Neural cell (in vitro differentiated cells): ENCODE measurements around the gene CBL. TPM values are rescaled to one million over a fixed set of nuclear protein-coding genes. Genes with fewer than 3 reads are reported as not detected.

Source experiments
- H2AFZ ChIP-seq: fragments of 200-600, 300-800 bp; sonication (generic), shearing (Covaris generic); 2 replicates; pipeline ENCODE4 v1.6.0; 2014; ENCODE audit warnings: low read depth, mild to moderate bottlenecking, antibody characterized with exemption, low read length, moderate library complexity
- H3F3A ChIP-seq: fragments of 200-600 bp; shearing (Covaris generic); 2 replicates; pipeline ENCODE4 v1.6.1; 2016; ENCODE audit warnings: mild to moderate bottlenecking, moderate library complexity, mixed read lengths, antibody characterized with exemption, low read length; ENCODE audit not compliant: insufficient read depth, poor library complexity, severe bottlenecking
- H3K27ac ChIP-seq: fragments of 200-600, 300-800 bp; sonication (generic), shearing (Covaris generic); 2 replicates; pipeline ENCODE4 v1.5.1; 2014; ENCODE audit warnings: mild to moderate bottlenecking, low read length, moderate library complexity
- H3K27me3 ChIP-seq: fragments of 300-800, 200-600 bp; sonication (generic), shearing (Covaris generic); 2 replicates; pipeline ENCODE4 v1.6.0; 2014; ENCODE audit warnings: mild to moderate bottlenecking, low read depth, low read length, moderate library complexity; ENCODE audit not compliant: insufficient read depth
- H3K36me3 ChIP-seq: fragments of 300-800, 200-600 bp; sonication (generic), shearing (Covaris generic); 2 replicates; pipeline ENCODE4 v1.5.1; 2014; ENCODE audit warnings: mild to moderate bottlenecking, antibody characterized with exemption, low read length, moderate library complexity; ENCODE audit not compliant: insufficient read depth
- H3K4me2 ChIP-seq: fragments of 300-800, 200-600 bp; sonication (generic), shearing (Covaris generic); 2 replicates; pipeline ENCODE4 v1.6.0; 2014; ENCODE audit warnings: mild to moderate bottlenecking, low read length
- H3K4me3 ChIP-seq: fragments of 300-800, 200-600 bp; sonication (generic), shearing (Covaris generic); 2 replicates; pipeline ENCODE4 v1.5.1; 2014; ENCODE audit warnings: mild to moderate bottlenecking, low read length, moderate library complexity
- H3K79me2 ChIP-seq: fragments of 200-600 bp; shearing (Covaris generic); replicated peaks from 2 replicates; pipeline ENCODE4 v1.6.0; 2014; ENCODE audit warnings: mild to moderate bottlenecking, low read length, moderate library complexity; ENCODE audit not compliant: insufficient read depth
- H3K9ac ChIP-seq: fragments of 300-800, 200-600 bp; sonication (generic), shearing (Covaris generic); 2 replicates; pipeline ENCODE4 v1.6.1; 2016; ENCODE audit warnings: mild to moderate bottlenecking, low read length, mixed read lengths
- H3K9me2 ChIP-seq: fragments of 200-600 bp; shearing (Covaris generic); 2 replicates; pipeline ENCODE4 v1.6.1; 2016; ENCODE audit warnings: mild to moderate bottlenecking, low read length, mixed read lengths; ENCODE audit not compliant: insufficient read depth
- H3K9me3 ChIP-seq: fragments of 200-600, 300-800 bp; sonication (generic), shearing (Covaris generic); 2 replicates; pipeline ENCODE4 v1.6.1; 2016; ENCODE audit warnings: mild to moderate bottlenecking, mixed run types, low read length, moderate library complexity, mixed read lengths
- H4K20me1 ChIP-seq: fragments of 200-600 bp; shearing (Covaris generic); 2 replicates; pipeline ENCODE4 v1.6.1; 2016; ENCODE audit warnings: mild to moderate bottlenecking, mixed run types; ENCODE audit not compliant: insufficient read depth
- EP300 ChIP-seq: fragments of 450-650 bp; conservative IDR thresholded peaks from 2 replicates; pipeline ENCODE4 v1.6.1; 2014; ENCODE audit warnings: antibody characterized with exemption, mild to moderate bottlenecking, moderate library complexity; ENCODE audit not compliant: poor library complexity, severe bottlenecking
- EZH2 ChIP-seq: fragments of 200-600, 300-800 bp; shearing (Covaris generic), sonication (generic); IDR thresholded peaks from 2 replicates; pipeline ENCODE4 v1.6.1; 2014; ENCODE audit warnings: antibody characterized with exemption, low read length, borderline replicate concordance, mild to moderate bottlenecking; ENCODE audit not compliant: insufficient read depth, poor library complexity, severe bottlenecking
- MXI1 ChIP-seq: fragments of 450-650 bp; conservative IDR thresholded peaks from 2 replicates; pipeline ENCODE4 v1.6.1; 2014; ENCODE audit warnings: antibody characterized with exemption, mild to moderate bottlenecking; ENCODE audit not compliant: poor library complexity, severe bottlenecking
- POLR2AphosphoS5 ChIP-seq: IDR thresholded peaks from 2 replicates; pipeline ENCODE4 v1.6.1; 2012
- RAD21 ChIP-seq: fragments of 450-650 bp; conservative IDR thresholded peaks from 2 replicates; pipeline ENCODE4 v1.6.1; 2014; ENCODE audit warnings: antibody characterized with exemption, mild to moderate bottlenecking, moderate library complexity
- REST ChIP-seq: IDR thresholded peaks from 2 replicates; pipeline ENCODE4 v1.6.1; 2012; ENCODE audit warnings: borderline replicate concordance
- SMC3 ChIP-seq: fragments of 450-650 bp; conservative IDR thresholded peaks from 2 replicates; pipeline ENCODE4 v1.6.1; 2014; ENCODE audit warnings: antibody characterized with exemption, mild to moderate bottlenecking, moderate library complexity; ENCODE audit not compliant: poor library complexity
- TAF1 ChIP-seq: IDR thresholded peaks from 2 replicates; pipeline ENCODE4 v1.6.1; 2012; ENCODE audit warnings: low read depth
- polyA plus RNA-seq: library from polyadenylated mRNA; depleted of rRNA; stranded (reverse); fragments of >200 nt; gene quantifications from 2 replicates; pipeline ENCODE4 v1.2.3, GENCODE V29; 2014
- TF ChIP-seq, protein P1 (sequence below): fragments of 450-650 bp; IDR thresholded peaks from 2 replicates; pipeline ENCODE4 v1.5.1; 2014; ENCODE audit warnings: antibody characterized with exemption, mild to moderate bottlenecking, moderate library complexity; ENCODE audit not compliant: poor library complexity, severe bottlenecking

The CBL gene
- polyA plus RNA-seq, 1 donor from 2014 or later, result 10.5 TPM

DNA sequence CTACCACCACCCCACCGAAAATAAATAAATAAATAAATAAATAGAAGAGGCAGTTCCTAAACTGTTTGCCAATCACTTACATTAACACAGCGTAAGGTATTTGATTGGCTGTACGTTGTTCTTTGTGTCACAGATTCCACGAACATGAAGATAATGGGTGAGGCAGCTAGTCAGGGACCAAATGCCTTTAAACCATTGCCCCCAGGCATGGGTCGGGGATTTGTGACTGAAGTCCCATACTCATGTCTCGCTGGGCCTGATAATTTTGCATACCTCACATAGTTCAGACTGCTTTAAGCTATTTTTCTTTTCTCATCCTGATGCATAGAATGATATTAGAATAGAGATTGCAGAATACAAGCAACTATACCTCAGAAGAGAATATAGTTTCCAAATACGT lies 3.6 kb upstream of the CBL start:
- Histone ChIP-seq H3K79me2 (peaks cover 9% of the 10 kb centered on the region), H3K4me3 (no peak overlapping the region), H2AFZ (no peak overlapping the region), H3F3A (no peaks in the 10 kb centered on the region), H3K36me3 (no peaks in the 10 kb centered on the region), H3K27ac (no peak overlapping the region), H3K27me3 (no peaks in the 10 kb centered on the region), H3K4me2 (no peak overlapping the region), H3K9ac (no peak overlapping the region), H3K9me2 (no peaks in the 10 kb centered on the region), H3K9me3 (no peaks in the 10 kb centered on the region), H4K20me1 (no peaks in the 10 kb centered on the region)
- TF ChIP-seq, protein P1, sequence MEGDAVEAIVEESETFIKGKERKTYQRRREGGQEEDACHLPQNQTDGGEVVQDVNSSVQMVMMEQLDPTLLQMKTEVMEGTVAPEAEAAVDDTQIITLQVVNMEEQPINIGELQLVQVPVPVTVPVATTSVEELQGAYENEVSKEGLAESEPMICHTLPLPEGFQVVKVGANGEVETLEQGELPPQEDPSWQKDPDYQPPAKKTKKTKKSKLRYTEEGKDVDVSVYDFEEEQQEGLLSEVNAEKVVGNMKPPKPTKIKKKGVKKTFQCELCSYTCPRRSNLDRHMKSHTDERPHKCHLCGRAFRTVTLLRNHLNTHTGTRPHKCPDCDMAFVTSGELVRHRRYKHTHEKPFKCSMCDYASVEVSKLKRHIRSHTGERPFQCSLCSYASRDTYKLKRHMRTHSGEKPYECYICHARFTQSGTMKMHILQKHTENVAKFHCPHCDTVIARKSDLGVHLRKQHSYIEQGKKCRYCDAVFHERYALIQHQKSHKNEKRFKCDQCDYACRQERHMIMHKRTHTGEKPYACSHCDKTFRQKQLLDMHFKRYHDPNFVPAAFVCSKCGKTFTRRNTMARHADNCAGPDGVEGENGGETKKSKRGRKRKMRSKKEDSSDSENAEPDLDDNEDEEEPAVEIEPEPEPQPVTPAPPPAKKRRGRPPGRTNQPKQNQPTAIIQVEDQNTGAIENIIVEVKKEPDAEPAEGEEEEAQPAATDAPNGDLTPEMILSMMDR, result no peak
- TF ChIP-seq EZH2, result no peak
- TF ChIP-seq MXI1, result no peak
- TF ChIP-seq EP300, result no peak
- no peak for TF ChIP-seq RAD21
- no peak for TF ChIP-seq SMC3
- TF ChIP-seq REST, result no peak
- TF ChIP-seq POLR2AphosphoS5, result no peak
- no peak for TF ChIP-seq TAF1

GRCh38 chr11:119204066-119204465 lies 2.1 kb upstream of the CBL start:
- H4K20me1 ChIP-seq, result no peaks in the 10 kb centered on the region

More at GRCh38 chr11:119204066-119204465, 2.1 kb upstream of the CBL start:
- peaks cover 24% of the 10 kb centered on the region for H3K79me2 ChIP-seq
- H3F3A ChIP-seq, result no peaks in the 10 kb centered on the region
- no peak overlapping the region for H3K9ac ChIP-seq
- no peaks in the 10 kb centered on the region for H3K36me3 ChIP-seq
- no peak overlapping the region for H3K4me2 ChIP-seq
- H3K9me2 ChIP-seq, result no peaks in the 10 kb centered on the region
- no peak overlapping the region for H2AFZ ChIP-seq
- H3K4me3 ChIP-seq, result no peak overlapping the region
- TF ChIP-seq SMC3 (no peak), REST (no peak), EP300 (no peak), POLR2AphosphoS5 (no peak), TAF1 (no peak), RAD21 (no peak), EZH2 (no peak), MXI1 (no peak)
- TF ChIP-seq, protein P1, result no peak
- no peak overlapping the region for H3K27ac ChIP-seq
- H3K9me3 ChIP-seq, result no peaks in the 10 kb centered on the region
- no peaks in the 10 kb centered on the region for H3K27me3 ChIP-seq
